HepG2 (cell line): ENCODE measurements around the gene ADAMTS20. TPM values are rescaled to one million over a fixed set of nuclear protein-coding genes. Genes with fewer than 3 reads are reported as not detected.

Source experiments
- ATAC-seq: fragments of 200-7000 bp; cut with Tn5 transposase; 3 replicates; pipeline ENCODE4 v1.9.1; 2020; ENCODE audit warnings: mild to moderate bottlenecking, moderate library complexity
- BruUV-seq: library from RNA; stranded (reverse); fragments of 400-500 nt; replicated peaks from 2 replicates; lab custom pipeline; 2021; lab: Mats Ljungman, UMichigan
- CTCF ChIA-PET: fragments of 300-600 bp; formaldehyde crosslinking; extraction: SDS; loops from one replicate; lab custom pipeline; 2021; ENCODE audit warnings: low total read pairs, inconsistent platforms, low intra/inter-chr PET ratio; lab: Yijun Ruan, JAX
- POLR2A ChIA-PET: fragments of 350-600 bp; sonication (Branson Sonifier 250); formaldehyde crosslinking; loops from one replicate; lab custom pipeline; 2020; ENCODE audit warnings: antibody characterized with exemption, inconsistent platforms; lab: Yijun Ruan, JAX
- DNase-seq: peaks from one replicate; pipeline ENCODE4 v3.0.0-alpha.2; 2015; ENCODE audit warnings: low spot score
- FAIRE-seq: peaks from 3 replicates; lab custom pipeline; 2011; peaks lifted over from hg19 to GRCh38; lab: Jason Lieb, UNC
- H2AFZ ChIP-seq: one replicate; pipeline ENCODE4 v1.6.1; 2011; ENCODE audit warnings: low read length, inconsistent platforms
- H3K27ac ChIP-seq: fragments of 300-600 bp; 3 replicates; pipeline ENCODE4 v1.8.0; 2011; ENCODE audit warnings: mixed run types, mild to moderate bottlenecking, mixed read lengths, low read length, inconsistent platforms; ENCODE audit not compliant: insufficient read depth; ENCODE audit errors: extremely low read length
- H3K27me3 ChIP-seq, 2 experiments: fragments of 200-600 bp in 1 of 2; 2 replicates in 1 of 2; 3 replicates in 1 of 2; pipeline versions ENCODE4 v1.6.0 to v1.8.0; 2011; ENCODE audit warnings: low read length in 2 of 2, mild to moderate bottlenecking in 2 of 2, moderate library complexity in 2 of 2, inconsistent platforms in 1 of 2; ENCODE audit not compliant: insufficient read depth in 2 of 2, control insufficient read depth in 1 of 2
- H3K36me3 ChIP-seq, 2 experiments: fragments of 200-600 bp in 1 of 2; replicated peaks in 1 of 2; 2 replicates in 1 of 2; 3 replicates in 1 of 2; pipeline versions ENCODE4 v1.5.1 to v1.8.0; 2011; ENCODE audit warnings: low read length in 2 of 2, inconsistent platforms in 1 of 2; ENCODE audit not compliant: insufficient read depth in 2 of 2, control insufficient read depth in 1 of 2
- H3K4me1 ChIP-seq: 2 replicates; pipeline ENCODE4 v1.5.1; 2012; ENCODE audit warnings: low read length, inconsistent platforms; ENCODE audit not compliant: insufficient read depth
- H3K4me2 ChIP-seq: 2 replicates; pipeline ENCODE4 v1.6.0; 2011; ENCODE audit warnings: low read depth, low read length, inconsistent platforms
- H3K4me3 ChIP-seq, 3 experiments: fragments of 200-600 bp in 1 of 3; sonication (generic), shearing (Covaris generic) in 1 of 3; replicated peaks in 1 of 3; 2 replicates each; pipeline ENCODE4 v1.5.1; 2011 to 2016; ENCODE audit warnings: low read length in 3 of 3, inconsistent platforms in 2 of 3, low read depth in 2 of 3, mild to moderate bottlenecking in 2 of 3, control low read depth in 1 of 3, mixed read lengths in 1 of 3; ENCODE audit not compliant: insufficient read depth in 1 of 3
- H3K79me2 ChIP-seq: one replicate; pipeline ENCODE4 v1.6.1; 2011; ENCODE audit warnings: low read length, inconsistent platforms; ENCODE audit not compliant: insufficient read depth
- H3K9ac ChIP-seq: 2 replicates; pipeline ENCODE4 v1.6.0; 2011; ENCODE audit warnings: mild to moderate bottlenecking, low read depth, low read length, inconsistent platforms; ENCODE audit not compliant: insufficient read depth
- H3K9me3 ChIP-seq: 2 replicates; pipeline ENCODE4 v1.5.1; 2012; ENCODE audit warnings: mild to moderate bottlenecking, low read length
- H4K20me1 ChIP-seq: 2 replicates; pipeline ENCODE4 v1.6.0; 2011; ENCODE audit warnings: inconsistent platforms, mild to moderate bottlenecking, low read length, moderate library complexity; ENCODE audit not compliant: insufficient read depth
- CBX1 ChIP-seq: IDR thresholded peaks from one replicate; pipeline ENCODE4 v1.6.1; 2016; ENCODE audit warnings: antibody characterized with exemption, low read depth
- DMTF1 ChIP-seq: sonication (generic); formaldehyde crosslinking; IDR thresholded peaks from 2 replicates; pipeline ENCODE4 v1.4.0; 2020; ENCODE audit warnings: mild to moderate bottlenecking, missing genetic modification reagents
- HCFC1 ChIP-seq: fragments of 150-350 bp; IDR thresholded peaks from 2 replicates; pipeline ENCODE4 v1.6.1; 2014; ENCODE audit warnings: low read depth, low read length
- KDM5B ChIP-seq: sonication (generic); formaldehyde crosslinking; IDR thresholded peaks from 2 replicates; pipeline ENCODE4 v1.4.0; 2020; ENCODE audit warnings: missing genetic modification reagents, mild to moderate bottlenecking, borderline replicate concordance
- TFDP1 ChIP-seq: IDR thresholded peaks from 2 replicates; pipeline ENCODE4 v1.6.1; 2016; ENCODE audit warnings: missing compliant biosample characterization, missing genetic modification reagents, borderline replicate concordance
- U2AF2 ChIP-seq: fragments of 200-400 bp; formaldehyde crosslinking; IDR thresholded peaks from 2 replicates; pipeline ENCODE4 v1.6.1; 2017; ENCODE audit warnings: low read depth, mild to moderate bottlenecking, low read length
- XBP1 ChIP-seq: sonication (generic); formaldehyde crosslinking; IDR thresholded peaks from 2 replicates; pipeline ENCODE4 v1.5.0; 2020; ENCODE audit warnings: missing genetic modification reagents
- ZNF264 ChIP-seq: sonication (generic); formaldehyde crosslinking; IDR thresholded peaks from 2 replicates; pipeline ENCODE4 v1.4.0; 2020; ENCODE audit warnings: missing genetic modification reagents
- ZNF33B ChIP-seq: sonication (generic); formaldehyde crosslinking; IDR thresholded peaks from 2 replicates; pipeline ENCODE4 v1.5.1; 2020; ENCODE audit warnings: mild to moderate bottlenecking, missing genetic modification reagents
- ZNF773 ChIP-seq: sonication (generic); formaldehyde crosslinking; IDR thresholded peaks from 2 replicates; pipeline ENCODE4 v1.4.0; 2020; ENCODE audit warnings: missing genetic modification reagents, borderline replicate concordance
- ZNF800 ChIP-seq: sonication (generic); formaldehyde crosslinking; IDR thresholded peaks from 2 replicates; pipeline ENCODE4 v1.4.0; 2020; ENCODE audit warnings: missing genetic modification reagents
- ZNF878 ChIP-seq: sonication (generic); formaldehyde crosslinking; IDR thresholded peaks from 2 replicates; pipeline ENCODE4 v1.8.1; 2023; ENCODE audit warnings: mild to moderate bottlenecking, missing genetic modification reagents, moderate library complexity
- WGBS: methylation state at CpG from one replicate; pipeline ENCODE4 v1.1.6; 2017; ENCODE audit warnings: low lambda C conversion rate; 5-methylcytosine and 5-hydroxymethylcytosine counted together
- in situ Hi-C: cut with HindIII; loops from 2 replicates; pipeline ENCODE4 v1.10.0; 2017; ENCODE audit warnings: low pct_unique_long_range_greater_than_20kb; ENCODE audit not compliant: extremely low pct_ligation_motif_present
- intact Hi-C: fragments of 100-400 bp; cut with micrococcal nuclease; formaldehyde crosslinking; loops from one replicate; pipeline ENCODE4 v1.10.0; 2022; ENCODE audit not compliant: unreplicated experiment
- polyA plus RNA-seq, 8 experiments: library from polyadenylated mRNA; depleted of rRNA in 3 of 8; stranded (reverse) in 7 of 8; unstranded in 1 of 8; fragments of >200 nt; fragmentation: Illumina TruSeq in 4 of 8; extraction: Trizol in 4 of 8; gene quantifications; 2 replicates each; pipeline versions ENCODE4 v1.2.1 to v1.2.3, GENCODE V29; 2011 to 2016; ENCODE audit warnings: low read depth in 4 of 8, missing spikeins in 1 of 8, mixed read lengths in 1 of 8; ENCODE audit not compliant: insufficient read depth in 1 of 8
- total RNA-seq, 5 experiments: library from RNA; depleted of rRNA; stranded (reverse); fragments of >200 nt; fragmentation: Illumina TruSeq; extraction: Trizol; gene quantifications; 2 replicates each; pipeline ENCODE4 v1.2.3, GENCODE V29; 2016; ENCODE audit warnings: low read depth in 1 of 5

ADAMTS20 gene
- total and polyA plus RNA-seq, 2 of the 13 experiments (the other 11 are each of a cell fraction or from before 2014, with no cell fraction given) = not detected

GRCh38 chr12:43325786-43326185 is 226.2 kb downstream of the ADAMTS20 start:
- 4% methylated on average over 5 of the region's 5 CpGs for WGBS
- H3K27me3 ChIP-seq = no peaks in the 10 kb centered on the region
- no peak overlapping the region for H3K4me3 ChIP-seq
- TF ChIP-seq HCFC1 (no peak), ZNF773 (no peak), ZNF878 (no peak), XBP1 (no peak), CBX1 (no peak), ZNF264 (CRISPR knock-in tag) (no peak), ZNF800 (CRISPR knock-in tag) (no peak), DMTF1 (no peak), KDM5B (no peak), ZNF33B (CRISPR knock-in tag) (no peak), TFDP1 (no peak), U2AF2 (no peak)
- H3K36me3 ChIP-seq = no peaks in the 10 kb centered on the region
- H3K9ac ChIP-seq = no peak overlapping the region
- H4K20me1 ChIP-seq = no peaks in the 10 kb centered on the region
- ATAC-seq (no peak), FAIRE-seq (no peak), DNase-seq (no peak)
- ChIA-PET POLR2A (no interaction called here), CTCF (no interaction called here)
- intact Hi-C loops (no loop called here), in situ Hi-C loops (loop anchor here (25.0 kb wide), 1 partner anchor 838 kb away; no protein-coding TSS in a partner anchor)
- H3K79me2 ChIP-seq = no peaks in the 10 kb centered on the region
- no peaks in the 10 kb centered on the region for H3K9me3 ChIP-seq
- H3K27ac ChIP-seq = no peak overlapping the region
- no peak overlapping the region for H2AFZ ChIP-seq
- no peak overlapping the region for H3K4me2 ChIP-seq
- no TSS peak for BruUV-seq
- H3K4me1 ChIP-seq = no peaks in the 10 kb centered on the region
